ES-I3 (cell line): ENCODE results near the gene LY86.

Source experiments
- H3K36me3 ChIP-seq: 2 replicates; pipeline ENCODE4 v1.6.1; 2013; ENCODE audit warnings: mild to moderate bottlenecking, low read length, control low read depth, moderate library complexity; ENCODE audit not compliant: insufficient read depth
- H3K4me1 ChIP-seq: 2 replicates; pipeline ENCODE4 v1.6.1; 2013; ENCODE audit warnings: mild to moderate bottlenecking, control low read depth, low read length; ENCODE audit not compliant: insufficient read depth
- H3K9ac ChIP-seq: 2 replicates; pipeline ENCODE4 v1.6.1; 2013; ENCODE audit warnings: low read depth, mild to moderate bottlenecking, low read length, moderate library complexity
- H3K9me3 ChIP-seq: 2 replicates; pipeline ENCODE4 v1.6.1; 2013; ENCODE audit warnings: mild to moderate bottlenecking, low read length, moderate library complexity; ENCODE audit not compliant: control insufficient read depth, insufficient read depth

Gene LY86

DNA sequence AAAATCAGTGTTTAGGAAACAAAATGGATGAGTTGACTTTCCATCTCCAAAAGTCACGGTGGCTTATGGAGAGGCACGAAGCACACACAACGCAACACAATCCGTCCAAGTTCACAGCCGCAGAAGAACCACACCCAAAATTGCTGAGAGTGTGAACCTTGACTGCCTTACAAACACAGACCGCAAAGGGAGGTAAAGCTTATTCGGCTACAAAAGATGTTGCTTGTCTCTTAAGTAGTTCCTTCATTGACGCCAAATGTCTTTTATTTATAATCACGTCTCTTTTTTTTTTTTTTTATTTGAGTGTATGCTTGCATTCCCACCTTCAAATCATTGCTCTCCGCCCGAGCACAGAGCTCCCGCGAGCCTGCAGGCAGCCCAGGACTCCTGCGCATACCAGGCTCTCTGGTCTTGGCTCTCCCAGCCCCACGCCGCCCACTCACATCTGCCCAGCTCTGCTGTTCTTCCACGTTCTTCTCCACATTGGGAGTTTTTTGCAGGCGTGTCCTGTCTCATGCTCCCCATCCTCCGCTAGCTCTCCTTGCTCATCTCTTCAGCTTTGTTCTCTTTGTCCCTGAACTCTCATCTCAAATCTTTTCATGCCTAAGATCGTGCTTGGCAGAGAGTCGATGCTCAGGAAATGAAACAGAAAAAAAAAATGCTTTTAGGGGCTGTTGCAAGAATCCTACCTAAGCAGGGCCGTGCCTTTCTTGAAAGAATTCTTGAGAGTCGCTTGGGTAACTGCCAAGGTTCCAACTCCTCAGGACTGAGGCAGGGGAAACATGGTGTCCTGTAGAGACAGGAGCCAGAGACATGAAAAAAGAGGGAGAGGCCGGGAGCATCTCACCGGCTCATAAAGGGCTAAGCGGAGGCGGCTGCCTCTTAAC, 25.8 kb downstream of the LY86 start:
- no peak overlapping the region for H3K9ac ChIP-seq
- H3K4me1 ChIP-seq, result no peaks in the 10 kb centered on the region
- H3K9me3 ChIP-seq, result no peaks in the 10 kb centered on the region
- no peaks in the 10 kb centered on the region for H3K36me3 ChIP-seq

DNA sequence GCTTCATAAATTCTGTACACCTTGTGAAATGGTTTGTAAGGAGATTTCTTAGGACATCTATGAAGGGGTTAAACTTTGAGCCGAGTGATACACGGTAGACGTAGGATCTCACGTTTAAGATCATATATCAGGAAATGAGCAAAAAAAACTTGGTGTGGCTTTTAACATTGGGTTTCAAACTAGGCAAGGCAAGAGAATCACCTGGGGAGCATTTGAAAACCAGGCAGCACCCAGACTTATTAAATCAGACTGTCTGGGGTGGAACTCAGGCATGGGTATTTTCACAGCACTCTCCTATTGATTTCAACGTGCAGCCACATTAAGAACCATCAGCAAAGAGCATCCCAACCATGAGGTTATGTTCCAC, 26.4 kb downstream of the LY86 start:
- Histone ChIP-seq H3K4me1 (no peaks in the 10 kb centered on the region), H3K9ac (no peak overlapping the region), H3K9me3 (no peaks in the 10 kb centered on the region), H3K36me3 (no peaks in the 10 kb centered on the region)

DNA sequence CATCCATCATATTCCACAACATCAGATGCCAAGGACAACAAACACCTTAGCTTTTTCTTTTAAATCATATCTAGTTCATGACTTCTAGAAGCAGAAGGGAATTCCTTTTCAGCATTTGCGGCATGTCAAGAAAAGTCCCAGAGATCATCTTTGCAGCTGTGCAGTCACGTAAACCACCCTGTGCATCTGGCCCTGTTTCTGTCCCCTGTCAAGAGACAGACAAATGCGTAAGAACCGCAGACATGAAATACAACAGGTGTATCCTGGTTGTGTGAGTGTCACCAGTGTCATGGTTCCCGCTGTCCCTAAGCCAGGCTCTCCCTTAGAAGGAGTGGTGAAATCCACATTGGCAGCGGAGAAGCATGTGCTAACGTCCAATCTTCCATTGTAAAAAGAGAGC, 28.1 kb downstream of the LY86 start:
- Histone ChIP-seq H3K36me3 (no peaks in the 10 kb centered on the region), H3K4me1 (no peaks in the 10 kb centered on the region), H3K9me3 (no peaks in the 10 kb centered on the region), H3K9ac (no peak overlapping the region)

DNA sequence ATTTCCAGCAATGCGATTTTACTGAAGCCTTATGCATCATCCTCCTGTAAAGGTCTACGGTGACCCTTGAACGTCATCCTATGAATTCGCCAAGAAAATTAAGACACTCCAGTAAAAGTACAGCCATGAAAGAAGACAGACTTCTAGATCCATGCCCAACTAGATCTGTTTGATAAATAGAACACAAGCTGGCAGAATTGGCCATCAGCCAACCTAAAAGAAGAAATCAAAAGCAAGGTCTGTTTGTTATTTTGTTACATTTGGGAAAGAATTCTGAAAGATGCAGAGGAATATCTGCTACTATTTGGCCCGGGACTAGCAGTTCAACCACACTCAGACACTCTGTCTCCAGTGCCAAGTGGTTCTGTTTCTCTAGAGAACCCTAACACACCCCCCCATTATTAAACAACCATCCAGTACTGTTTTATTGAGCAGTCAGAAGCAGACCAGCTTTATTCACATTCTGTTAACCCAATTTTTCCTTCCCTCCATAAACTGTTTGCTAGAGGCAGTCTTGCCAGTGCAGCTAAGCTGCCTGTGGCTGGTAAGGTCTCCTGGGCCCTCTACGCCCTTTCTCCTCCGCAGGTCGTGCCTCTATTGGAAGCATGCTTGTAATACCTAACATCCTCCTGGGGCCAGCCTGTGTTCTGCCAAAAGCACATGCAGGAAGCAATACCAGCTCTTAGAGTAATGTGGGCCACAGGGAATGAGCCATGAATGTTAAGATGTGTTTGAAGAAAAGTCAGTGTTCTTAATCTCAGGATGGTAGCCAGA, 30.7 kb downstream of the LY86 start:
- H3K4me1 ChIP-seq, result no peaks in the 10 kb centered on the region
- H3K9me3 ChIP-seq, result no peaks in the 10 kb centered on the region
- H3K9ac ChIP-seq, result no peak overlapping the region
- no peaks in the 10 kb centered on the region for H3K36me3 ChIP-seq

DNA sequence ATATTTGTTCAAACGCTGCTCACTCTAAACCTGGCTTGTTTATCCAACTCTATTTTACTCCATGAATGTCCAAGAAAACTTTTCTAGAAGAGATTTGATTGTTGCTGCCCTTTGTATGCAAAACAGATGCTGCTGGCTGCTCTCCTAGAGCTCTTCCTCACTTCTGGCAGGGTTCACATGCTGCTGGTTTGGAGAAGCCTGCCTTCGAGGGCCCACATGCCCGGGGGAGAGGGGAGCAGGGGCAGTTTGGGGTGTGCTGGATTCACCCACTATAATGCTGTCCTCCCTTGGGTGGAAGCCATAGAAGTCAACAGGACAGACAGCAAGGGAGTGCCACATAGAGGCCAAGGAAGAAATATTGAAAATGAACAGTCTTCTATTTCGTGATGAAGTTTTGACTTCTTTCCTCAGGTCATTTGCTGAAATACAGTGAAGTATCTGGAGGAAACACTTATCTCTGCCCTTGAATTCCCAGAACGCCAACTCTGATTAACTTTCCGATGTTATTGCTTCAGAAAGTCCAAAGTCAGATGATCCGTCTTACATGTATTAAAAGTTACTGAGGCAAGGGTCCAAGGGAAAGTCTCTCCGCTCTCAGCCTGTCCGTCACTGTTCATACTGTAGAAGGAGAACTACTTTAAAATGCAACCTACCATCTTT, 32.4 kb downstream of the LY86 start:
- Histone ChIP-seq H3K9me3 (no peaks in the 10 kb centered on the region), H3K36me3 (no peaks in the 10 kb centered on the region), H3K4me1 (no peaks in the 10 kb centered on the region), H3K9ac (no peak overlapping the region)

DNA sequence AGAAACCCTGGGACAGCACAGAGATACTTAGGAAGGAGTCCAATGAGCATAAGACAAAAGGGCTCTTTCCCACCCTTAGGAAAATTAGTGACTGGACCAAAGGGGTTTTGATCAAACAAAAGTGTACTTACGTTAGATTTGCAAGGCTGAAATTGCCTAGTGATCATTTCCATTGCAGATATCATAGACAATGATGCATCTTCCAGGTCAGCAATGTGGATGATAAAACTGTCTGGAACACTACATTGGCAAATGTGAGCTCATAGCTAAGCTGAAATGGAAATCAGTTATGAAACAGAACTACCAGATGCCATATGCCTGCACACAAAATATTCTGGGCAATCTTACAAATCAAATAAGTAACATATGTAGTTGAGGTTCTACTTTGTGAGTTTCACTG, 34.0 kb downstream of the LY86 start:
- no peaks in the 10 kb centered on the region for H3K9me3 ChIP-seq
- no peaks in the 10 kb centered on the region for H3K4me1 ChIP-seq
- no peak overlapping the region for H3K9ac ChIP-seq
- no peaks in the 10 kb centered on the region for H3K36me3 ChIP-seq

DNA sequence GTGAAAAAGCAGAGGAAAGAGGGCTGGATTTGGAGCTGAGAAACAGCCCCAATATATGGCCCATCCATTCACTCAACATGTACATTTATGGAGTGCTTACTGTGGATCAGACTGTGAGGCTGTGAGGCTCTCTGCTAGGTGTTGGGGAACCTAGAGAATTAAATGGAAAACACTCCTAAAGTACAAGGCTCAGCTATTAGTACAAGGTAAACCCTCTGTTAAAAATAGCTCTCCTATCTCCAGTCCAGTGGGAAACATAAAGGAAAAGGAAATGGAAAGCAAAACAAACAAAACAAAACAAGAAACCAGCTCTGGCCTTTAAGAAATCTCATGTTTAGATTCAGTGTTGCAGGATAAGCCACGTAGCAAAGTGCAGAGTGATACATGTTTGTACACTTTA, 35.0 kb downstream of the LY86 start:
- Histone ChIP-seq H3K9ac (no peak overlapping the region), H3K4me1 (no peaks in the 10 kb centered on the region), H3K36me3 (no peaks in the 10 kb centered on the region), H3K9me3 (no peaks in the 10 kb centered on the region)

DNA sequence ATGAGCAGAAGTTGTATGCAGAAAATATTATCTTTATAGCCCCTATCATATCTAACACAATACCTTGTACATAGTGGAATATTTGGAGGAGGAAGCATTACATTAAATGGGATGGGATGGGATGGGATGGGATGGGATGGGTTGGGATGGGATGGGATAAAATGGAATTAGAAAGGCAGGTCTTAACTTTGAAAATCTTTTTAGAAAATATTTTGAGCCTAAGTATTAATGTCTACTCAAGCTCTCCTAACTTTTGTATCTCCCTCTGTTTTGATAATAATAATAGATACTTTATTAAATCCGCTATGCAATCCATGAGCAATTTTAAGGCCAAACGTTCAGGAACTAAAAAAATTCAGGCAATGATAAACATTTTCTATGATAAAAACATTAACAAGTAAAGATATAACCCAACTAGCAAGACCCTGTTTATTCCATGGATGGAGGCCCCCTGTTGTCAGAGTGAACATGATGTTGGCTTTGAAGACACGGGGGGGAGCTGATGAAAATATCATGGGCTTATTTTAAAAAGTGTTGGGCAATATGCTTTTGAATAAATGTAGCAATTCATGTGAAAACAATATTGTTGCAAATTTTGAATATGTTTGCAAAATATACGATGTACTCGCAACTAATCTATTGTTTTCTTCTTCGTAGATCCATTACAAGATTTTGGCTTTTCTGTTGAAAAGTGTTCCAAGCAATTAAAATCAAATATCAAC, 35.9 kb downstream of the LY86 start:
- no peaks in the 10 kb centered on the region for H3K36me3 ChIP-seq
- H3K9me3 ChIP-seq, result no peaks in the 10 kb centered on the region
- no peaks in the 10 kb centered on the region for H3K4me1 ChIP-seq
- no peak overlapping the region for H3K9ac ChIP-seq

DNA sequence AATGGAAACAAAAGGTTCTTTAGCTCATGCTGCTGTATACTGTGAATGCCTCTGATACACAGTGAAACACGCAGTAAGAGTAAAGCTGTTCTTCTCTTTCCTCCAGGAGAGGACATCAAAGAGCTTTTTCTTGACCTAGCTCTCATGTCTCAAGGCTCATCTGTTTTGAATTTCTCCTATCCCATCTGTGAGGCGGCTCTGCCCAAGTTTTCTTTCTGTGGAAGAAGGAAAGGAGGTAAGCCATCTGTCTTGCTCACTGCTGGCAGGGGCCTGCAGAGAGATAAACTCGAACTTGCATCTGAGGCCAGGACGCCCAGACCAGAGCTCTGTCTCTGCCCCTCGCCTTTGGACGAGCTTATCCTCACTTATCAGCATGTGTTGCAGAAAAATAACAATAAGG, 37.7 kb downstream of the LY86 start:
- Histone ChIP-seq H3K36me3 (no peaks in the 10 kb centered on the region), H3K9me3 (no peaks in the 10 kb centered on the region), H3K4me1 (no peaks in the 10 kb centered on the region), H3K9ac (no peak overlapping the region)

DNA sequence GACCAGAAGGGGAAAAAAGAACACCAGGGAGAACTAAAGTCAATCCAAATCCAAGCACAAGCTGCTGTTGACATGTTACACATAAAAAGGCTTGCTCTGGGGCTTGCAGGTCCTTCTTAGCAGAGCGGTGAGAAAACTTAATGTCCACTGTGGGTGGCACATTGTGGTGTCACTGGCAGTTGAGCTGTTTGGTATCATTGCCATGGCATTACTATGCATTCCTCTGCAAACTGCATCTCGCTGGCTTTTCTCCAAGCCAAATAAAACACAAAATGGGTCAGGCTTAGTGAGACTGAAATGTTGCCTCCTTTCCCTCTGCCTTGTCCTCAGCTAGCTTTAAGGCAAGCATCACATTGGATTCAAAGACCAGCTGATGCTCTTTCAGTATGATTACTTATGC, 40.9 kb downstream of the LY86 start:
- Histone ChIP-seq H3K9me3 (no peaks in the 10 kb centered on the region), H3K36me3 (no peaks in the 10 kb centered on the region), H3K9ac (no peak overlapping the region), H3K4me1 (no peaks in the 10 kb centered on the region)

DNA sequence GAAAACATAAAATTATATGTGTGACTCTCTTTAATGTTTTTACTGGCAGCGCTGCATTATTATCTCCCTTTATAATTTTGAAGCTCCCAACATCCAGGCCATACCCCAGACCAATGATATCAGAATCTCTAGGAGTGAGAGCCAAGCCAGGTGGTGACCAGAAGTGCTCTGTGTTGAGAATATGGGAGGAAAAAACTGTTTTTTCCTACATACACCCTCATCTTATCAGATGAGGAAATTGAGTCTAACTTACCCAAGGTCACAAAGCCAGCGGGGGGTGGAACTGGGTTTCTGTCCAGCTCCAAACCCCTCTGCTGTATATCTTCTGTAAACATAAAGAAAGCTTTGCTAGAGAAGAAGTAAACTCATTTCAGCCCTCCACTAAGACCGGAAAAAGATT, 42.5 kb downstream of the LY86 start:
- H3K4me1 ChIP-seq, result peaks cover 14% of the 10 kb centered on the region
- H3K36me3 ChIP-seq, result no peaks in the 10 kb centered on the region
- no peaks in the 10 kb centered on the region for H3K9me3 ChIP-seq
- no peak overlapping the region for H3K9ac ChIP-seq

DNA sequence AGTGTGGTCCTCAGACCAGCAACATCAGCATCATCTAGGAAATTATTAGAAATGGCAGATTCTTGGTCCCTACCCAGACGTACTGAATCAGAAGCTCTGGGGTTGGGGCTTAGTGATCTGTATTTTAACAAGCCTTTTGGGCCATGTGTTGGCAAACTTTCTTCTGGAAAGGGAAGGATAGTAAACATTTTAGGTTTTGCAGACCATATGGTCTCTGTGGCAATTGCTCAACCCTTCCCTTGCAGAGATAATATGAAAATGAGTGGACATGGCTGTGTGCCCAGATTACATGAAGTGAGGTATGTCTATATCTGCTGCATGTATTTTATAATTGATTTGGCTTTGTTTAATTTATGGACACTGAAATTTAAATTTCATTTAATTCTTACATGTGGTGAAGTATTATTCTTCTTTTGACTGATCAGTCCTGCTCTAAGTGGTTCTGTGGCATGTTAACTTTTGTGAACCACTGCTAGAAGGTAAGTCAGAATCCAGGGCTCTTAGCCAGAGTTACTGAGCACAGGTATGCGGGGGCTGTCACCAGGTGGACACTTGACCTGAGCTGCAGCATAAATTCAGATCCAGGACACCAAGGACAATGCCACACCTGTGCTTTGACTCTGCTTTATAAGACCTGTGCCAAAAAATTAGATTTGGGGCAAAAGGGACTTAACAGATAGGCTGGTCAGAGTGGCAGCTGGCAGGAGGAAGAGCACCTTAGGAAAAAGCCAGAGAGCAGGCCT, 43.2 kb downstream of the LY86 start:
- Histone ChIP-seq H3K4me1 (peaks cover 20% of the 10 kb centered on the region), H3K9ac (no peak overlapping the region), H3K9me3 (no peaks in the 10 kb centered on the region), H3K36me3 (no peaks in the 10 kb centered on the region)

DNA sequence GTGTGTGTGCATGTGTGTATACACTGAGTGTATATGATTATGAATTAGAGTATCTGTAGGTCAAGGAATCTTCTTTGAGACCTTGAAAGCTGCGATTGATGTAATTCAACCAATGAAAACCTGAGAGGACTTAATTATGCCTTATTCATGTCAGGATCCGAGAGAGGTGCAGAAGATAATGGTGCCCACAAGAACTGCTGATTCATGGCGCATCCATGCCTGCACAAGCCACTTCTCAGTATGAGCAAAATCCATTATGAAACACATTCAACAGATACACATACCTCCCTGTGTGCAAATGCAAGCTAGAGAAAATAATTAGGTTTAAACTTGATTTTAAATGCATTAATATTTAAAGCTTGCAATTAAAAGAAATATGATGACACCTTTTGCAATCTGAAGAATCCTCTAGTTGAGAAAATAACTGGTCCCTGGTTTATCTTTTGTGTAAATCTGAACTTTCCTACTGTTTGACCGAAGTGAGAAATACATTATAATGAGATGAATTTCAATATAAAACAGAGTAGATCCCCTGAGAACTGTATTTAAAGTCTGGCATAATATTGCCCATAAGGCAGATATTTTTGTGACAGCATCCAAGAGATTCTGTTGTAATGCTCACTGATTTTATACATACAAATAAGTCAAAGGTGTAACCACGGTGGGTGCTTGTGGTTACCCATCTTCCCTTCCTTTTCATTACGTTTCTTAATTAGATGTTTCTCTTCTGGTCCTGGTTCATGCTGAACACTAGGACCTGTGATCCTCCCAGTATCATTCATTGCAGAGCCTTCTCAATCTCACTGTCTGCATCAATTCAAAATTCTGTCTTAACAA, 45.6 kb downstream of the LY86 start:
- no peaks in the 10 kb centered on the region for H3K36me3 ChIP-seq
- H3K4me1 ChIP-seq, result peaks cover 24% of the 10 kb centered on the region
- H3K9ac ChIP-seq, result no peak overlapping the region
- no peaks in the 10 kb centered on the region for H3K9me3 ChIP-seq
